ENCODE measurements around the gene SYNJ2BP. TPM values are rescaled to one million over a fixed set of nuclear protein-coding genes. Genes with fewer than 3 reads are reported as not detected.
"Not testable (repeated sequence)": the region's sequence is repeated elsewhere in the genome, so short reads cannot be mapped to it uniquely, and the experiment has no call there.

The SYNJ2BP gene
- total and polyA plus RNA-seq, 5 donors from 2014 or later, result 11.6 to 15.6 (median 14.7) TPM

DNA sequence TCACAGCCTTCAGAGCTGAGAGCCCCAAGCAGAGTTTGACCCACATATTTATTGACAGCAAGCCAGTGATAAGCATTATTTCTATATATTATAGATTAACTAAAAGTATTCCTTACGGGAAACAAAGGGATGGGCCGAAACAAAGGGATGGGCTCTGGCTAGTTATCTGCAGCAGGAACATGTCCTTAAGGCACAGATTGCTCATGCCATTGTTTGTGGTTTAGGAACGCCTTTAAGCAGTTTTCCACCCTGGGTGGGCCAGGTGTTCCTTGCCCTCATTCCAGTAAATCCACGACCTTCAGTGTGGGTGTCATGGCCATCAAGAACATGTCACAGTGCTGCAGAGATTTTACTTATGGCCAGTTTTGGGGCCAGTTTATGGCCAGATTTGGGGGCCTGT is 9.7 kb upstream of the SYNJ2BP start:
- H3K4me3 Mint-ChIP-seq; H3K27me3 ChIP-seq (ENCODE audit: control insufficient read depth, insufficient read depth, low read length); DNase-seq; H3K36me3 ChIP-seq (ENCODE audit: control insufficient read depth, insufficient read depth, low read length); H3K4me3 ChIP-seq (ENCODE audit: low read depth, low read length); H3K27ac Mint-ChIP-seq; H3K27ac ChIP-seq (ENCODE audit: insufficient read depth, low read length, poor library complexity, severe bottlenecking); H3K36me3 Mint-ChIP-seq; H3K4me1 Mint-ChIP-seq; ATAC-seq (ENCODE audit: low read depth in 2 of 2); H3K9me3 ChIP-seq (ENCODE audit: control insufficient read depth in 2 of 2, low read length in 2 of 2); H3K4me1 ChIP-seq (ENCODE audit: control insufficient read depth, insufficient read depth, low read length, poor library complexity, severe bottlenecking): not testable (repeated sequence)
- Mint-ChIP-seq H3K9me3 (peaks cover 6 to 19% (median 8%) of the 10 kb centered on the region in 7 donors), H3K27me3 (peaks cover 16% of the 10 kb centered on the region)

DNA sequence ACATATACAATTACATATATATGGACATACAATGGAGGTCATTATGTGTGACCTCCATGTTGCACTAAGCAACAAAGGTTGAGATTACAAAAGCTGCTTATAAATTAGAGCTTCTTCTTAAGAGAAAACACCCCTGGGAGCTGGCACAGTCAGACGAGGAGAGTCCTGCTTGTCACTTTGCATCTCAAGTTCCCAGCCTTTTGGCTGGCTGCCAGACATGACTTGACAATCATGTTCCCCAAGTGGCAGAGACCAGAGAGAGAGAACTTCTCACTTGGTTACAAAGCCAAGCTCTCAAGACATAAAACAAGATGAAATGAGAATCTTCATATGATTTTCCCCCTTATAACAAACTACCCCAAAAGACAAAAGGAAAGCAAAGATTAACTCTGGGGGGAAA is 8.5 kb upstream of the SYNJ2BP start:
- Histone ChIP-seq H3K4me3 (ENCODE audit: low read depth, low read length) (no peak overlapping the region), H3K27ac (ENCODE audit: insufficient read depth, low read length, poor library complexity, severe bottlenecking) (no peak overlapping the region), H3K4me1 (ENCODE audit: control insufficient read depth, insufficient read depth, low read length, poor library complexity, severe bottlenecking) (no peaks in the 10 kb centered on the region), H3K36me3 (ENCODE audit: control insufficient read depth, insufficient read depth, low read length) (no peaks in the 10 kb centered on the region), H3K27me3 (ENCODE audit: control insufficient read depth, insufficient read depth, low read length) (peaks cover 8% of the 10 kb centered on the region), H3K9me3 (ENCODE audit: control insufficient read depth in 2 of 2, low read length in 2 of 2) (no peaks in the 10 kb centered on the region)
- Mint-ChIP-seq H3K27ac (no peak overlapping the region), H3K27me3 (peaks cover 21% of the 10 kb centered on the region), H3K4me1 (no peaks in the 10 kb centered on the region), H3K36me3 (no peaks in the 10 kb centered on the region), H3K4me3 (no peak overlapping the region), H3K9me3 (peaks cover 0 to 8% (median 6%) of the 10 kb centered on the region in 7 donors)
- ATAC-seq (ENCODE audit: low read depth in 2 of 2), result no peak
- no peak for DNase-seq

DNA sequence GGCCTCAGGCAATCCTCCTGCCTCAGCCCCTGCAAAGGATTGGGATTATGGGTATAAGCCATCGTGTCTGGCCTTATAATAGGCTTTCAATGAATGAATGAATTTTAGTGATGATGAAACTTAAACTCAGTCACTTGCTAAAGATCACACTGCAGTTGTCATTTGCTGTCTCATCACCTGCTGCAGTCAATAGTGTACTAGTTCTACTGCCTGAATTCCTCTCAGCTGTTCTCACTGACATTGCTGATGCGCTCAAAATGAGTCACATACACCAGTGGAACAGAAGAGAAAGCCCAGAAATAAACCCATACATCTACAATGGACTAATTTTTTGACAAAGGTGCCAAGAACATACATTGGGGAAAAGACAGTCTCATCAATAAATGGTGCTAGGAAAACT is 5.6 kb upstream of the SYNJ2BP start:
- H3K36me3 ChIP-seq (ENCODE audit: control insufficient read depth, insufficient read depth, low read length), result no peaks in the 10 kb centered on the region
- DNase-seq (no peak), ATAC-seq (ENCODE audit: low read depth in 2 of 2) (no peak)
- H3K9me3 Mint-ChIP-seq, result peaks cover 0 to 2% (median 0%) of the 10 kb centered on the region in 7 donors
- no peak overlapping the region for H3K27ac Mint-ChIP-seq
- peaks cover 9% of the 10 kb centered on the region for H3K27me3 Mint-ChIP-seq
- H3K4me1 Mint-ChIP-seq, result peaks cover 0 to 1% (median 0%) of the 10 kb centered on the region in 4 donors
- no peaks in the 10 kb centered on the region for H3K9me3 ChIP-seq (ENCODE audit: control insufficient read depth in 2 of 2, low read length in 2 of 2)
- peaks cover 6% of the 10 kb centered on the region for H3K27me3 ChIP-seq (ENCODE audit: control insufficient read depth, insufficient read depth, low read length)
- H3K4me3 ChIP-seq (ENCODE audit: low read depth, low read length), result no peak overlapping the region
- no peak overlapping the region for H3K4me3 Mint-ChIP-seq
- H3K4me1 ChIP-seq (ENCODE audit: control insufficient read depth, insufficient read depth, low read length, poor library complexity, severe bottlenecking), result no peaks in the 10 kb centered on the region
- H3K27ac ChIP-seq (ENCODE audit: insufficient read depth, low read length, poor library complexity, severe bottlenecking), result no peak overlapping the region
- no peaks in the 10 kb centered on the region for H3K36me3 Mint-ChIP-seq

DNA sequence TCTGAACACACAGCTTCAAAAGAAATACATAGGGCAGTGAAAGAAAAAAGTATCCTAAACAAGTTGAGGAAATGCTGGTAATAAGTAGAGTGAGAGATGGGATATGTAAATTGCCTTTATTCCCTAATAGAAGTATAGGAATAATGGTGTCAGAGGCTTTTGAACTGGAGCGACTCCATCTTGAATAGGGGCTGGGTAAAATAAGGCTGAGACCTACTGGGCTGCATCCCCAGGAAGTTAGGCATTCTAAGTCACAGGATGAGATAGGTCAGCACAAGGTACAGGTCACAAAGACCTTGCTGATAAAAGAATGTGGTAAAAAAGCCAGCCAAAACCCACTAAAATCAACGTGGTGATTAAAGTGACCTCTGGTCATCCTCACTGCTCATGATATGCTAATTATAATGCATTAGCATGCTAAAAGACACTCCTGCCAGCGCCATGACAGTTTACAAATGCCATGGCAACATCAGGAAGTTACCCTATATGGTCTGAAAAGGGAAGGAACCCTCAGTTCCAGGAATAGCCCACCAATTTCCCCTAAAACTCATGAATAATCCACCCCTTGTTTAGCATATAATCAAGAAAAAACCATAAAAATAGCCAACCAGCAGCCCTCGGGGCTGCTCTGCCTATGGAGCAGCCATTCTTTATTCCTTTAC is 2.5 kb upstream of the SYNJ2BP start:
- not testable (repeated sequence) for H3K36me3 Mint-ChIP-seq; ATAC-seq (ENCODE audit: low read depth in 2 of 2); H3K27ac Mint-ChIP-seq; DNase-seq; H3K36me3 ChIP-seq (ENCODE audit: control insufficient read depth, insufficient read depth, low read length); H3K27me3 ChIP-seq (ENCODE audit: control insufficient read depth, insufficient read depth, low read length); H3K4me3 ChIP-seq (ENCODE audit: low read depth, low read length); H3K27me3 Mint-ChIP-seq; H3K27ac ChIP-seq (ENCODE audit: insufficient read depth, low read length, poor library complexity, severe bottlenecking); H3K9me3 ChIP-seq (ENCODE audit: control insufficient read depth in 2 of 2, low read length in 2 of 2); H3K9me3 Mint-ChIP-seq
- H3K4me1 ChIP-seq (ENCODE audit: control insufficient read depth, insufficient read depth, low read length, poor library complexity, severe bottlenecking), result peaks cover 13% of the 10 kb centered on the region
- Mint-ChIP-seq H3K4me3 (peak overlapping the region in 1 of 4 donors; percentile 80), H3K4me1 (peaks cover 10 to 27% (median 14%) of the 10 kb centered on the region in 4 donors)

DNA sequence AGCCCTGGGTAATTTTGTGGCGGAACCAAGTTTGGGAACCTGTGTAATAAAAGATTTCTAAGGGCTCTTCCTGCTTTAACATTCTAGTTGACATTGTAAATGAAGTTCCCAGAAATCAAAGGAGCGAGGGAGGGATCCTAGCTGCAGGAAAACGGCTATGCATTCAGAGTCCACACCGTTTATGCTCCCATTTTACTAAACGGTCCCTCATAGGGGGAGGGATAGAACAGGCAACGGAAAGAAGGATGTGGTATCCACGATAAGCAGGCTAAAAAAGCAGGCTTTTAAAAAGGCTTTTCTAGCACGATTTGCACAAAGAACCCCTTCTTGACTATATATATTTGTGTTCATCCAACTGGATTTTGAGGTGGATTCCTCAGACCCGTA is 559 bp downstream of the SYNJ2BP start:
- peaks cover 13% of the 10 kb centered on the region for H3K4me1 ChIP-seq (ENCODE audit: control insufficient read depth, insufficient read depth, low read length, poor library complexity, severe bottlenecking)
- no peaks in the 10 kb centered on the region for H3K9me3 Mint-ChIP-seq
- H3K9me3 ChIP-seq (ENCODE audit: control insufficient read depth in 2 of 2, low read length in 2 of 2), result no peaks in the 10 kb centered on the region
- H3K27me3 ChIP-seq (ENCODE audit: control insufficient read depth, insufficient read depth, low read length), result peaks cover 6% of the 10 kb centered on the region
- peaks cover 9% of the 10 kb centered on the region for H3K36me3 ChIP-seq (ENCODE audit: control insufficient read depth, insufficient read depth, low read length)
- DNase-seq (no peak), ATAC-seq (ENCODE audit: low read depth in 2 of 2) (no peak)
- peaks cover 18 to 51% (median 33%) of the 10 kb centered on the region in 4 donors for H3K4me1 Mint-ChIP-seq
- peak overlapping the region; percentile 89 to 93 (median 92) for H3K4me3 Mint-ChIP-seq
- H3K27ac ChIP-seq (ENCODE audit: insufficient read depth, low read length, poor library complexity, severe bottlenecking), result peak overlapping the region; percentile 55
- H3K27me3 Mint-ChIP-seq, result peaks cover 5% of the 10 kb centered on the region
- H3K36me3 Mint-ChIP-seq, result peaks cover 3% of the 10 kb centered on the region
- peak overlapping the region; percentile 85 to 93 (median 92) for H3K27ac Mint-ChIP-seq
- H3K4me3 ChIP-seq (ENCODE audit: low read depth, low read length), result peak overlapping the region; percentile 95

DNA sequence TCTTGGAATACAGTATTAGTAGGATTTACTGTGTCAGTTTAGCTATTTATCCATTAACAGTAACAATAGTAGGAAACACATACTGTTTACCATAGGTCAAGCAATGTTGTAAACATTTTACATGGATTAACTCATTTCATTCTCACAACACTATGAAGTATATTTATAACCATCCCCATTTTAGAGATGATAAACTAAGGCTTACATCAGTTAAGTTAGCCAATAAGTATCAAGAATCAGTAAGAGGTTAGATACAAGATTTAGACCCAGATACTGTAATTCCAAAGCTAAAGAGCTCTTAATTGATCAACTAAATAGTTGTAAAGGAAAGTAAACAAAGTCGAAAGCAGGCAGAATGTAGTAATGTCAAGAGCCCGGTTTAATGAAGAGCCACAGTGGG is 1.1 kb downstream of the SYNJ2BP start:
- DNase-seq, result no peak

DNA sequence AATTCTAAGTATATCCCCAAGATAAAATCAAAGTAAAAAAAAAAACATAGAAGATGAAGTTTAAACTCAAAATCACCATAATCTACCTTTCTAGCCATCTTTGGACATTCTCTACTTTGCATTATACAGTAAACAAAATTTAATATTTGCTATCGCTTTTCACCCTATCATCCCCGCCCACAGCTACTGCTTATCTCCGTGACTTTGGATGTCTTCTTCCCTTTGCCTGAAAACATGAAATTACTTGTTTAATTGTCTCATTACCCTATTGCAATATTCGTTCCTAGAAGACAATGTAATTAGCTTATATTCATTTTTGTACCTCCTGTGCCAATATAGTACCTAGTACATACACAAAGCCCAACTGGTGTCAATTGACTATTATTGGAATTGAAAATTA is 9.3 kb downstream of the SYNJ2BP start:
- peak overlapping the region in 1 of 4 donors; percentile 67 for H3K4me3 Mint-ChIP-seq
- Histone ChIP-seq H3K27me3 (ENCODE audit: control insufficient read depth, insufficient read depth, low read length) (no peaks in the 10 kb centered on the region), H3K27ac (ENCODE audit: insufficient read depth, low read length, poor library complexity, severe bottlenecking) (no peak overlapping the region), H3K9me3 (ENCODE audit: control insufficient read depth in 2 of 2, low read length in 2 of 2) (no peaks in the 10 kb centered on the region), H3K4me3 (ENCODE audit: low read depth, low read length) (no peak overlapping the region), H3K4me1 (ENCODE audit: control insufficient read depth, insufficient read depth, low read length, poor library complexity, severe bottlenecking) (no peaks in the 10 kb centered on the region), H3K36me3 (ENCODE audit: control insufficient read depth, insufficient read depth, low read length) (peaks cover 23% of the 10 kb centered on the region)
- H3K27ac Mint-ChIP-seq, result no peak overlapping the region
- H3K27me3 Mint-ChIP-seq, result no peaks in the 10 kb centered on the region
- ATAC-seq (ENCODE audit: low read depth in 2 of 2) (no peak), DNase-seq (no peak)
- peaks cover 0 to 1% (median 0%) of the 10 kb centered on the region in 7 donors for H3K9me3 Mint-ChIP-seq
- peaks cover 36 to 50% (median 46%) of the 10 kb centered on the region in 4 donors for H3K4me1 Mint-ChIP-seq
- H3K36me3 Mint-ChIP-seq, result peaks cover 25% of the 10 kb centered on the region

More for the DNA sequence above, 1.1 kb downstream of the SYNJ2BP start:
- H3K4me3 ChIP-seq (ENCODE audit: low read depth, low read length), result peak overlapping the region; percentile 95
- no peak overlapping the region for H3K27ac ChIP-seq (ENCODE audit: insufficient read depth, low read length, poor library complexity, severe bottlenecking)
- H3K4me1 Mint-ChIP-seq, result peaks cover 18 to 53% (median 36%) of the 10 kb centered on the region in 4 donors
- H3K27me3 ChIP-seq (ENCODE audit: control insufficient read depth, insufficient read depth, low read length), result peaks cover under 1% of the 10 kb centered on the region
- H3K27ac Mint-ChIP-seq, result peak overlapping the region; percentile 34 to 92 (median 42)
- no peaks in the 10 kb centered on the region for H3K9me3 Mint-ChIP-seq
- no peak for ATAC-seq (ENCODE audit: low read depth in 2 of 2)
- peaks cover 2% of the 10 kb centered on the region for H3K27me3 Mint-ChIP-seq
- peaks cover 3% of the 10 kb centered on the region for H3K36me3 Mint-ChIP-seq
- H3K36me3 ChIP-seq (ENCODE audit: control insufficient read depth, insufficient read depth, low read length), result peaks cover 11% of the 10 kb centered on the region
- no peaks in the 10 kb centered on the region for H3K9me3 ChIP-seq (ENCODE audit: control insufficient read depth in 2 of 2, low read length in 2 of 2)
- H3K4me1 ChIP-seq (ENCODE audit: control insufficient read depth, insufficient read depth, low read length, poor library complexity, severe bottlenecking), result peaks cover 13% of the 10 kb centered on the region
- H3K4me3 Mint-ChIP-seq, result peak overlapping the region; percentile 83 to 93 (median 88)

DNA sequence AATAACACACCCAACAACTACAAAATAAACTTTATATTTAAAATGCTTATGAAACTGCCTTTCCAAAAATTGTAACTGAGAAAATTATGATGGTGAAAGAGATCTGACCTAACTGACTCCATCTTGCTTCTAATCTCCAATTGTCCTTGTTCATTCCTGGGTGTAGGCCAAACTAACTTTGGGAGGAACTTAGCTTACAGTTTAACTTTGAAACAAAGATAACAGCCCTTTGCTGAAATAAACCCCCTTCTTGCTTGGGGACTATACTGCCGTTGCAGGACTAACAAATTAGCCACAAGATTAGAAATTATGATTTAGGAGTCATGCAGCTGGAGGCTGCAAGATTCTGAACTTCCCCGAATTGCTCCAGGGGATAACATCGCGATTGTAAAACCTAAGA is 10.7 kb downstream of the SYNJ2BP start:
- H3K27ac Mint-ChIP-seq; H3K27me3 ChIP-seq (ENCODE audit: control insufficient read depth, insufficient read depth, low read length); H3K9me3 Mint-ChIP-seq; H3K4me3 Mint-ChIP-seq; H3K9me3 ChIP-seq (ENCODE audit: control insufficient read depth in 2 of 2, low read length in 2 of 2); H3K4me3 ChIP-seq (ENCODE audit: low read depth, low read length); H3K27ac ChIP-seq (ENCODE audit: insufficient read depth, low read length, poor library complexity, severe bottlenecking); ATAC-seq (ENCODE audit: low read depth in 2 of 2); DNase-seq; H3K27me3 Mint-ChIP-seq; H3K4me1 ChIP-seq (ENCODE audit: control insufficient read depth, insufficient read depth, low read length, poor library complexity, severe bottlenecking): not testable (repeated sequence)
- Mint-ChIP-seq H3K36me3 (peaks cover 25% of the 10 kb centered on the region), H3K4me1 (peaks cover 34 to 46% (median 40%) of the 10 kb centered on the region in 4 donors)
- H3K36me3 ChIP-seq (ENCODE audit: control insufficient read depth, insufficient read depth, low read length), result peaks cover 21% of the 10 kb centered on the region
